Gastrocnemius medialis (tissue), 4 donors: ENCODE measurements around the gene CBX2.

Experiments
- CTCF ChIP-seq, 5 experiments: fragments of 450-650 bp in 3 of 5; fragments of 200-600 bp in 2 of 5; sonication (generic) in 2 of 5; IDR thresholded peaks in 4 of 5; conservative IDR thresholded peaks in 1 of 5; 1 replicate in 4 of 5; 2 replicates in 1 of 5; pipeline ENCODE4 v1.5.1; 2016 to 2019; ENCODE audit warnings: antibody characterized with exemption in 5 of 5, mild to moderate bottlenecking in 3 of 5, moderate library complexity in 3 of 5
- POLR2A ChIP-seq, 2 donors: fragments of 450-650 bp; IDR thresholded peaks; one replicate each; pipeline ENCODE4 v1.6.1; 2017; ENCODE audit warnings: antibody characterized with exemption in 2 of 2, mild to moderate bottlenecking in 2 of 2, moderate library complexity in 2 of 2

- TF ChIP-seq CTCF (IDR thresholded peaks at IDR 0.05 in 4 of 5, conservative IDR thresholded peaks at IDR 0.05 in 1 of 5): no peak
- no peak for TF ChIP-seq POLR2A (IDR thresholded peaks at IDR 0.05)
Observed at GRCh38 chr17:79802039-79802735, 24.2 kb downstream of the CBX2 start.
